SK-N-SH treated with all-trans-retinoic acid at 6 μM for 48 hours (cell line): ENCODE data around the gene TMEM130.

Experiments
- ATAC-seq: fragments of 200-7000 bp; cut with Tn5 transposase; 3 replicates; pipeline ENCODE4 v1.9.1; 2020; ENCODE audit warnings: mild to moderate bottlenecking, moderate library complexity
- ARNTL ChIP-seq: fragments of 450-650 bp; formaldehyde crosslinking; IDR thresholded peaks from 2 replicates; pipeline ENCODE4 v1.5.0; 2020; ENCODE audit warnings: low read depth, mild to moderate bottlenecking, moderate library complexity, borderline replicate concordance
- BACH2 ChIP-seq: fragments of 250-450 bp; sonication (Bioruptor Pico); IDR thresholded peaks from 2 replicates; pipeline ENCODE4 v1.9.0; 2021; ENCODE audit warnings: mild to moderate bottlenecking, borderline replicate concordance
- CREB5 ChIP-seq: fragments of 250-450 bp; sonication (Bioruptor Pico); IDR thresholded peaks from 2 replicates; pipeline ENCODE4 v1.5.1; 2020; ENCODE audit warnings: low read depth, mild to moderate bottlenecking, moderate library complexity
- CSDC2 ChIP-seq: fragments of 250-450 bp; sonication (Bioruptor Pico); IDR thresholded peaks from 2 replicates; pipeline ENCODE4 v1.5.0; 2020; ENCODE audit warnings: mild to moderate bottlenecking, moderate library complexity
- CSRNP3 ChIP-seq: fragments of 250-450 bp; sonication (Bioruptor Pico); IDR thresholded peaks from 2 replicates; pipeline ENCODE4 v1.5.1; 2021; ENCODE audit warnings: mild to moderate bottlenecking, moderate library complexity
- ESRRG ChIP-seq: fragments of 250-450 bp; sonication (Bioruptor Pico); IDR thresholded peaks from 2 replicates; pipeline ENCODE4 v1.6.1; 2021; ENCODE audit warnings: mild to moderate bottlenecking
- ISL1 ChIP-seq: fragments of 250-450 bp; sonication (Bioruptor Pico); IDR thresholded peaks from 2 replicates; pipeline ENCODE4 v2.1.2; 2022; ENCODE audit warnings: mild to moderate bottlenecking, moderate library complexity
- PATZ1 ChIP-seq: fragments of 250-450 bp; sonication (Bioruptor Pico); IDR thresholded peaks from 2 replicates; pipeline ENCODE4 v1.8.0; 2020; ENCODE audit warnings: mild to moderate bottlenecking, moderate library complexity, borderline replicate concordance
- POU6F1 ChIP-seq: fragments of 250-450 bp; sonication (Bioruptor Pico); IDR thresholded peaks from 2 replicates; pipeline ENCODE4 v1.8.0; 2021; ENCODE audit warnings: low read depth, mild to moderate bottlenecking, moderate library complexity, borderline replicate concordance
- PPARA ChIP-seq: fragments of 250-450 bp; sonication (Bioruptor Pico); IDR thresholded peaks from 2 replicates; pipeline ENCODE4 v1.5.0; 2020; ENCODE audit warnings: mild to moderate bottlenecking, borderline replicate concordance
- SNAI2 ChIP-seq: fragments of 250-450 bp; sonication (Bioruptor Pico); IDR thresholded peaks from 2 replicates; pipeline ENCODE4 v1.5.0; 2020; ENCODE audit warnings: mild to moderate bottlenecking, moderate library complexity
- TOX ChIP-seq: fragments of 250-450 bp; sonication (Bioruptor Pico); IDR thresholded peaks from 2 replicates; pipeline ENCODE4 v1.8.0; 2021; ENCODE audit warnings: mild to moderate bottlenecking, moderate library complexity, borderline replicate concordance
- TSHZ2 ChIP-seq: fragments of 250-450 bp; sonication (Bioruptor Pico); IDR thresholded peaks from 2 replicates; pipeline ENCODE4 v1.5.0; 2020; ENCODE audit warnings: mild to moderate bottlenecking, moderate library complexity
- ZC3H10 ChIP-seq: fragments of 250-450 bp; sonication (Bioruptor Pico); IDR thresholded peaks from 2 replicates; pipeline ENCODE4 v1.5.1; 2021; ENCODE audit warnings: mild to moderate bottlenecking, moderate library complexity
- ZFP3 ChIP-seq: fragments of 250-450 bp; sonication (Bioruptor Pico); IDR thresholded peaks from 2 replicates; pipeline ENCODE4 v1.5.0; 2020; ENCODE audit warnings: mild to moderate bottlenecking, moderate library complexity
- ZNF70 ChIP-seq: fragments of 450-650 bp; formaldehyde crosslinking; IDR thresholded peaks from 2 replicates; pipeline ENCODE4 v1.5.0; 2020; ENCODE audit warnings: mild to moderate bottlenecking, moderate library complexity
- ZNF8 ChIP-seq: fragments of 450-650 bp; formaldehyde crosslinking; IDR thresholded peaks from 2 replicates; pipeline ENCODE4 v1.5.0; 2020; ENCODE audit warnings: mild to moderate bottlenecking, moderate library complexity

TMEM130 gene

GRCh38 chr7:98834949-98835348 is 34.9 kb downstream of the TMEM130 start (continued):
- TF ChIP-seq PPARA (CRISPR knock-in tag) (no peak), TOX (CRISPR knock-in tag) (no peak)

- TF ChIP-seq CSRNP3 (CRISPR knock-in tag) (no peak), ARNTL (no peak), PATZ1 (no peak), ZNF8 (no peak), POU6F1 (CRISPR knock-in tag) (no peak), ZC3H10 (CRISPR knock-in tag) (no peak), ISL1 (CRISPR knock-in tag) (no peak), TSHZ2 (no peak)
- no peak for ATAC-seq
These were observed 36.8 kb downstream of the TMEM130 start for GRCh38 chr7:98833022-98833421.

GRCh38 chr7:98831641-98832221 is 38.1 kb downstream of the TMEM130 start:
- peak; percentile 42; the same call in 2 of the 3 replicates for ATAC-seq
- TF ChIP-seq ZNF8, result no peak
- no peak for TF ChIP-seq CSRNP3 (CRISPR knock-in tag)
- no peak for TF ChIP-seq CSDC2 (CRISPR knock-in tag)
- no peak for TF ChIP-seq ESRRG (CRISPR knock-in tag)

GRCh38 chr7:98830972-98831548 is 38.8 kb downstream of the TMEM130 start:
- ATAC-seq, result no peak
- no peak for TF ChIP-seq BACH2 (CRISPR knock-in tag)
- TF ChIP-seq CSRNP3 (CRISPR knock-in tag), result no peak

GRCh38 chr7:98828368-98828767 is 41.4 kb downstream of the TMEM130 start:
- TF ChIP-seq SNAI2 (CRISPR knock-in tag), result no peak
- TF ChIP-seq CREB5, result no peak
- no peak for TF ChIP-seq ZNF70
- TF ChIP-seq ZFP3, result no peak
- TF ChIP-seq CSDC2 (CRISPR knock-in tag), result no peak
- no peak for TF ChIP-seq PPARA (CRISPR knock-in tag)
- TF ChIP-seq ISL1 (CRISPR knock-in tag), result no peak
- ATAC-seq, result no peak
